HG03469 (cell line): ENCODE data around the gene BIRC7.

Source experiments
- ATAC-seq: cut with Tn5 transposase; IDR thresholded peaks from one replicate; pipeline ENCODE4 v1.9.1; 2021; ENCODE audit warnings: mild to moderate bottlenecking, moderate library complexity, moderate number of reproducible peaks; ENCODE audit not compliant: unreplicated experiment

BIRC7 gene

DNA sequence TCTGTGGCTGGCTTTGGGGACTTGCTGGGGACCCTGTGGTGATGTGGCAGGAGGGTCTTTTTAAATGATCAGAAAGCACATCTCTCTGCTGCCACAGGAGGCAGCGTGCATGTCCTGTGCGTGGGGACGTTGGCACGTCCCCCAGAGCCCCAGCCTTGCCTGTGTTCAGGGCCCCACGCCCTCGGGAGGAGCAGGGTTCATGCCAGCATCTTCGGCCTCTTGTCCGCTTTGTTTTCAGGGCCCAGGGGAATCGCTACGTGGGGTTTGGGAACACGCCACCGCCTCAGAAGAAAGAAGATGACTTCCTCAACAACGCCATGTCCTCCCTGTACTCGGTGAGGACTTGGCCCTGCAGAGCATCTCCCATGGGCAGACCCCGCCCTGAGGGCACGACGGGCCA is 43.0 kb downstream of the BIRC7 start:
- no peak for ATAC-seq

GRCh38 chr20:63279931-63280330 is 44.2 kb downstream of the BIRC7 start:
- no peak for ATAC-seq

DNA sequence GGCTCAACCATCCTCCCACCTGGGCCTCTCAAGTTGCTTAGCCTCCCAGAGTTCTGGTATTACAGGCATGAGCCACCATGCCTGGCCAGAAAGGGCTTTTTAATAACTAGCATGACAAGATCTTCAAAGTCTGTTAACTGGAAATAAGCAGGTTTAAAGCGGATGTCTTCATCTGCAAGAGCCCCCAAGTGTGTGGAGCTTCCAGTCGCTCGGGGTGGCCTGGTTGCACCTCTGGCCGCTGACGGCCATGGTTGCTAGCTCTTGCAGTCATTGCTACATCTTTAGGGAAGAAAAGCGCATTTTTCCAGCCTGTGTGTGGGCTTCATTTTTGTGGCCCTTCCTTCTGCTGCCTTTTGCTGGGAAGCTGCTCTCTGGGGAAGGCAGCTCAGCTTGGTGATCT is 44.7 kb downstream of the BIRC7 start:
- ATAC-seq: no peak

- ATAC-seq: no peak
These were observed 45.3 kb downstream of the BIRC7 start for GRCh38 chr20:63280929-63281545.

DNA sequence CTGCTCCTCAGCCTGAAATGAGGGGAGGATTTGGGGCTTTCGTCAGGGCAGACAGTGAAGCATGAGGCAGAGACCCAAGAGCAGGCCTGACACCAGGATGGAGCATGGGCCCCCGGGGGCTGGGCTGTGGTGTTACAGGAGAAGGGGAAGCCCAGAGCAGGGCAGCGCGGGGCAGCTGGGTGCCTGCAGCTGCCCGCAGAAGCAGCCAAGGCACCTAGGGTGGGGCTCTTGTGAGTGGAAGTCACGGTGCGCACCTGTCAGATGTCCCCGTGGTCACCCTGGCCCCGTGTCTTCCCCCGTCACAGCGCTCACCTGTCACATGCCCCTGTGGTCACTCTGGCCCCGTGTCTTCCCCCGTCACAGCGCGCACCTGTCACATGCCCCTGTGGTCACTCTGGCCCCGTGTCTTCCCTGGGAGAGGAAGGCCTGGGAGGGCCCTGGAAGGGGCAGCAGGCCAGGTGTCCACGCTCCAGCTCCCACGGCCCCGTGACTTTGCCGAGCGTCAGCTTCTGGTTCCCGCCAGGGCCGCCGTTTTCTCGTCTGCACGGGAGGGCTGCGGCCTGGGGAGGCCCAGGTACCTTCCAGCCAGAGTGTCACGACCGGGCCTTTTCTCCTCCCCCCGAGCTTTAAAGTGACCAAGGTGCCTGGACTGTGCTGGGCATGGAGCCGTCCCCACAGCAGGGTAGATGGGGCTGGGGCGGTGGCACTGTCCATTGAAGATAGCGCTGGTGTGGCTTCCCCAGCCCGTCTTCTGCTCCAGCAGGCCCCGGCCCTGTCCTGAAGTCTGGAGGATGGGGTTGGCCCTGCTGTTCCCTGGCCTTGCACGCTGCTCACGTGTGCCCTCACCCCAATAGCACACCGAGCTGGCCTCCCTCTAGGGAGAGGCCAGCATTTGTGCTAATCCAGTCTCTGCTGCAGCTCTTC is 46.3 kb downstream of the BIRC7 start:
- ATAC-seq: no peak

GRCh38 chr20:63282946-63283345 is 47.2 kb downstream of the BIRC7 start:
- no peak for ATAC-seq

DNA sequence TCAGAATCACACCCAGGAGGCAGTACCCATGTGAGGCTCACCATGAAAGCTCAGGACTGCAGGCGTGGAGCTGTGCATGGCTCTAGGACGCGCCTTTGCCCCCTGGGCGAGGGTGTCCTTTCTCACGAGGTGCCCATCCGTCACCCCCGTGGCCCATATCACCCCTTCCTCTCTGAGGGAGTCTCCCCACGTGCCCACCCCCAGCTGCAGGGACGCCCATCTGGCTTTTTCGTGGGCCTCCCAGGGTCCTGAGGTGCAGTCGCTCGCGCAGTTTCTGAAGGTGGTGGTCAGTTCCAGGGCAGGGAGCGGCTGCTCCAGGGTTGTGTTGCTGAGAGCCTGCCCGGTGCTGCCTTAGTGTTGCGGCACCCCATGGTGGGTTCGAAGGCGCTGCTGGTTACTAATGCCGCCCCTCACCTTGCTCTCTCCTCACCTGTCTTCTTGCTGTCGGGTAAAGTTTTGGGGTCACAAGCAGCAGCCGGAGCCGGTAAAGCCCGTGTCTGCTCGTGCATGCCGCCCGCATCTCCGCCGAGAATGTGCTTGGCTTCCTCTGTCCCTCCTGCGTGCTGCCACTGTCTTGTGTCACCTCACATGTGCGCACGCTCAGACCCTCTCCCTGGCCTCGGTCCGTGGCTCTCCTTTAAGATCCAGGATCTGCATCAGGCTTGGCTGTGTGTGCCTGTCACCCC is 47.8 kb downstream of the BIRC7 start:
- ATAC-seq: no peak

GRCh38 chr20:63284083-63284440 is 48.4 kb downstream of the BIRC7 start:
- ATAC-seq: no peak

DNA sequence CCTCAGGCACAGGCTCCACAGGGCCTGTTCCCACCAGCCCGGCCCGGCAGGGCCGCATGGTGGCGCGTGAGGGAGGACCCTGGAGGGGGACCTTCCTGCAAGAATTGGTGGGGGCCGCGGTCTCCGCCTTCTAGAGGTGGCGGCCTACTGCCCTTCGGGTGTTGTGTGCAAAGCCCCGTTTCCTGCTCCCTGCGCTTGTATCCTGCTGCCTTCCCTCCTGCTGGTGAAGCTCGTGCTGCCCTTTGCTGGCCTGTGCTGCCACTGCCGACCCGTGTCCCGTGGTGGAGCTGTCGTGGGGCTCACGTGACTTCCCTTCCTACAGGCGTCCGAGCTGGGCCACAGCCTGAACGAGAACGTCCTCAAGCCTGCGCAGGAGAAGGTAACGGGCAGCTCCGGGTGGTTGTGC is 48.8 kb downstream of the BIRC7 start:
- ATAC-seq: no peak

- no peak for ATAC-seq
These were observed 49.3 kb downstream of the BIRC7 start for GRCh38 chr20:63284981-63285524.

- no peak for ATAC-seq
These were observed 50.2 kb downstream of the BIRC7 start for GRCh38 chr20:63285636-63286615.

DNA sequence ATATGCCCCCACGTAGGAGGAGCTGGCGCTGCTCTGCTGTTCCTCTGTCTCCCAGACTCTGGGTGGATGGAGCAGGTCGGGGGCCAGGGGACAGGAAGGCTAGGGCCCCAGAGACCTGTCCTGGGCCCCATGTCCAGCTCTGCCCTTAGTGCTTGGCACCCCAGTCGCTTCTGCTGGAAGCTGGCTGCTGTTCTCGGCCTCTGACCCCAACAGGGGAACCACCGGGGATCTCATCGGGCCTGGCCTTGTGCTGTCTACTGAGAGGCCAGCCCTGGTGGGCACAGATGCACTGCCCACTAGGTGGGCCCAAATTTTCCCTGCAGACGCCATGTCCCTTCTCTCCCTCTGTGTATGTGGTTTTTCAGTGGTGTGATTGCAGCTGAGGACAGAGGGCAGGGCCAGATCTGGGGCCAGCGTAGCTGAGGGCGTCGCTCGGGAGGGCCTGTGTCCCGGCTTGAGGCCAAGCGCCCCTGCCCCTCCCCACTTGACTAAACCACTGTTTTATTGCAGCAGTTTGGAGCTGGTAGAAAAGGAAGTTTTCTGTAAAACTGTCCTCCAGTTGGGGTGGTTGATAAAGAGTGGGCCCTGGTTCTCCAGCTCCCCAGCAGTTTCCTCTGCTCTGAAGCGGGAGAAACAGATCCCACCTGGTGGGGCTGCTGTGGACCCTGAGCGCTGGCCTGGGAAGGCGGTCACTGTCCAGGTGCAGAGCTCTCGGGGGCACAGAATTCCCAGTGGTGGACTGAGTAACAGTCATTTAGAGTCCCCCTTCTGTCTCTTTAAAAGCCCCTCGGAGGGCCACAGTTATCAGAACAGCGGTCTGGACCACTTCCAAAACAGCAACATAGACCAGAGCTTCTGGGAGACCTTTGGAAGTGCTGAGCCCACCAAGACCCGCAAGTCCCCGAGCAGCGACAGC is 51.3 kb downstream of the BIRC7 start:
- ATAC-seq: no peak

GRCh38 chr20:63287697-63288580 is 52.2 kb downstream of the BIRC7 start:
- no peak for ATAC-seq

- no peak for ATAC-seq
These were observed 53.0 kb downstream of the BIRC7 start for GRCh38 chr20:63288581-63289251.

DNA sequence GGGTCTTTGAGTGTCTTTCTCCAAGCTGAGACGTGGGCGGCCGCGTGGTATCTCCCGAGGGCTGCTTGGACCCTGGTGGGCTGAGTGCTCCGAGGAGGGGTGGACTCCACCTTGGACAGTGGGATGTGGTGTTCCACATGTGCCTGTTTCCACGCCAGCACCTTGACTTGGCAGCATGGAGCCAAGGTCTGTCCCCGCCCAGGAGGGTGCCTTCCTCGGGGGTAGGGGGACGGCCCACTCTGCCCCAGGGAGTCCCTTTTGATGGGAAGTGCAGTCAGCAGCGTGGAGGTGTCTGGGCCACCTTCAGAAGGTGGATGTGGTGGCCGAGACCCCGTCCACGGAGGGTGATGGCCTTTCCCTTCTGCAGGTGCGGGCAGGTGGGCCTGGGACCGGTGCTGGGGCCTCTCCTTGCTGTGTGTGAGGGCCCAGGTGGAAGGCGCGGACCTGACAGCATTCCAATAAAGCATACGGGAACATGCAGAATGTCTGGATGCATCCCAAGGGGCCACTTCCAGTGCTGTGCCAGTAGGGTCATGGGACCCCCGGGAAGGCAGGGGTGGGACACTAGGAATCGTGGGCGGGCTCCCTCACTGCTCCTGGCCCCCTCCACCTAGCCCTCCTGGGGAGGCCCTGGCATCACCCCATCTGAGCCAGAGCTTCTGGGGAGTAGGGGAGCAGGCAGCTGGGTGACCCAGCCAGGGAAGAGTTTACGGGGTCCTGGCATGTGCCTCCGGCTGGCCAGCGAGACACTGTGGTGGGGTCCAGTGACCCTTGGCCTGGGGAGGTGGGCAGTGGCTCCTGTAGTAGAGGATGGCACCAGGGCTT is 53.8 kb downstream of the BIRC7 start:
- no peak for ATAC-seq
